SK-N-SH treated with all-trans-retinoic acid at 6 μM for 48 hours (cell line): ENCODE measurements around the gene SNAP25.

ENCODE experiments used
- ATAC-seq: fragments of 200-7000 bp; cut with Tn5 transposase; 3 replicates; pipeline ENCODE4 v1.9.1; 2020; ENCODE audit warnings: mild to moderate bottlenecking, moderate library complexity
- ARNTL ChIP-seq: fragments of 450-650 bp; formaldehyde crosslinking; IDR thresholded peaks from 2 replicates; pipeline ENCODE4 v1.5.0; 2020; ENCODE audit warnings: low read depth, mild to moderate bottlenecking, moderate library complexity, borderline replicate concordance
- BACH2 ChIP-seq: fragments of 250-450 bp; sonication (Bioruptor Pico); IDR thresholded peaks from 2 replicates; pipeline ENCODE4 v1.9.0; 2021; ENCODE audit warnings: mild to moderate bottlenecking, borderline replicate concordance
- CSDC2 ChIP-seq: fragments of 250-450 bp; sonication (Bioruptor Pico); IDR thresholded peaks from 2 replicates; pipeline ENCODE4 v1.5.0; 2020; ENCODE audit warnings: mild to moderate bottlenecking, moderate library complexity
- ESRRG ChIP-seq: fragments of 250-450 bp; sonication (Bioruptor Pico); IDR thresholded peaks from 2 replicates; pipeline ENCODE4 v1.6.1; 2021; ENCODE audit warnings: mild to moderate bottlenecking
- GLIS3 ChIP-seq: fragments of 250-450 bp; sonication (Bioruptor Pico); IDR thresholded peaks from 2 replicates; pipeline ENCODE4 v1.5.0; 2020; ENCODE audit warnings: mild to moderate bottlenecking, moderate library complexity
- ISL1 ChIP-seq: fragments of 250-450 bp; sonication (Bioruptor Pico); IDR thresholded peaks from 2 replicates; pipeline ENCODE4 v2.1.2; 2022; ENCODE audit warnings: mild to moderate bottlenecking, moderate library complexity
- OSR1 ChIP-seq: fragments of 250-450 bp; sonication (Bioruptor Pico); IDR thresholded peaks from 2 replicates; pipeline ENCODE4 v1.8.0; 2022; ENCODE audit warnings: moderate library complexity, mild to moderate bottlenecking, inconsistent platforms
- PPARA ChIP-seq: fragments of 250-450 bp; sonication (Bioruptor Pico); IDR thresholded peaks from 2 replicates; pipeline ENCODE4 v1.5.0; 2020; ENCODE audit warnings: mild to moderate bottlenecking, borderline replicate concordance
- RARB ChIP-seq: fragments of 250-450 bp; sonication (Bioruptor Pico); IDR thresholded peaks from 2 replicates; pipeline ENCODE4 v1.8.0; 2021; ENCODE audit warnings: mild to moderate bottlenecking, moderate library complexity
- SNAI2 ChIP-seq: fragments of 250-450 bp; sonication (Bioruptor Pico); IDR thresholded peaks from 2 replicates; pipeline ENCODE4 v1.5.0; 2020; ENCODE audit warnings: mild to moderate bottlenecking, moderate library complexity
- TCF4 ChIP-seq: fragments of 250-450 bp; sonication (Bioruptor Pico); IDR thresholded peaks from 2 replicates; pipeline ENCODE4 v1.8.0; 2021; ENCODE audit warnings: mild to moderate bottlenecking, moderate library complexity, borderline replicate concordance
- TOX ChIP-seq: fragments of 250-450 bp; sonication (Bioruptor Pico); IDR thresholded peaks from 2 replicates; pipeline ENCODE4 v1.8.0; 2021; ENCODE audit warnings: mild to moderate bottlenecking, moderate library complexity, borderline replicate concordance
- ZC3H10 ChIP-seq: fragments of 250-450 bp; sonication (Bioruptor Pico); IDR thresholded peaks from 2 replicates; pipeline ENCODE4 v1.5.1; 2021; ENCODE audit warnings: mild to moderate bottlenecking, moderate library complexity
- ZFP3 ChIP-seq: fragments of 250-450 bp; sonication (Bioruptor Pico); IDR thresholded peaks from 2 replicates; pipeline ENCODE4 v1.5.0; 2020; ENCODE audit warnings: mild to moderate bottlenecking, moderate library complexity
- ZFP30 ChIP-seq: fragments of 450-650 bp; formaldehyde crosslinking; IDR thresholded peaks from 2 replicates; pipeline ENCODE4 v1.5.0; 2022; ENCODE audit warnings: mild to moderate bottlenecking, moderate library complexity
- ZNF565 ChIP-seq: fragments of 450-650 bp; formaldehyde crosslinking; conservative IDR thresholded peaks from 2 replicates; pipeline ENCODE4 v1.5.0; 2020; ENCODE audit warnings: low read depth, mild to moderate bottlenecking, moderate library complexity
- ZNF70 ChIP-seq: fragments of 450-650 bp; formaldehyde crosslinking; IDR thresholded peaks from 2 replicates; pipeline ENCODE4 v1.5.0; 2020; ENCODE audit warnings: mild to moderate bottlenecking, moderate library complexity
- ZNF8 ChIP-seq: fragments of 450-650 bp; formaldehyde crosslinking; IDR thresholded peaks from 2 replicates; pipeline ENCODE4 v1.5.0; 2020; ENCODE audit warnings: mild to moderate bottlenecking, moderate library complexity
- TF ChIP-seq, protein P1 (sequence below): fragments of 250-450 bp; sonication (Bioruptor Pico); IDR thresholded peaks from 2 replicates; pipeline ENCODE4 v1.8.0; 2020; ENCODE audit warnings: mild to moderate bottlenecking, moderate library complexity, borderline replicate concordance
- TF ChIP-seq, protein P2 (sequence below): fragments of 250-450 bp; sonication (Bioruptor Pico); IDR thresholded peaks from 2 replicates; pipeline ENCODE4 v1.5.1; 2021; ENCODE audit warnings: mild to moderate bottlenecking, moderate library complexity
- TF ChIP-seq, protein P3 (sequence below): fragments of 250-450 bp; sonication (Bioruptor Pico); IDR thresholded peaks from 2 replicates; pipeline ENCODE4 v1.5.1; 2020; ENCODE audit warnings: low read depth, mild to moderate bottlenecking, moderate library complexity
- TF ChIP-seq, protein P4 (sequence below): fragments of 250-450 bp; sonication (Bioruptor Pico); IDR thresholded peaks from 2 replicates; pipeline ENCODE4 v1.5.0; 2020; ENCODE audit warnings: mild to moderate bottlenecking, moderate library complexity
- TF ChIP-seq, protein P5 (sequence below): fragments of 250-450 bp; sonication (Bioruptor Pico); IDR thresholded peaks from 2 replicates; pipeline ENCODE4 v1.8.0; 2021; ENCODE audit warnings: low read depth, mild to moderate bottlenecking, moderate library complexity, borderline replicate concordance

Gene SNAP25

DNA sequence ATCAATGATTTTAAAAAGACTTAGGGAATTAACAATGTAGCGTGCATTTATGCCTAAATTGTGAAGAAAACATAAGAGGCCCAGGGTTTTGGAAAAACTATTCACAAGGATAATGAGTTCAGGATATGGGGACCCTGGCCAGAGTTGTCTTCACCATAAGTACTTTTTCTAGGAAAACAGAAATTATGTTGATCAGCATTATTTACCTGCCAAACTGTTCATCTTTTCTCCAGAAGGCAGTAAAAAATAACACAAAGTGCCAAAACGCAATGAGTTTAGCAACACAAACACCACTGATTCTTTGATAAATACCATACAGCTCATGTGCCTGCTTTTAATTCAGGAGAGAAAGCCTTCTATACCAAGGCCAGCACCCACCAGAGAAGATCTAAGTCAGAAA, 43.1 kb downstream of the SNAP25 start:
- no peak for TF ChIP-seq ZNF8 (CRISPR knock-in tag)
- no peak for TF ChIP-seq ZNF565 (CRISPR knock-in tag)
- no peak for TF ChIP-seq SNAI2 (CRISPR knock-in tag)
- TF ChIP-seq OSR1 (CRISPR knock-in tag) = no peak
- TF ChIP-seq, protein P1, sequence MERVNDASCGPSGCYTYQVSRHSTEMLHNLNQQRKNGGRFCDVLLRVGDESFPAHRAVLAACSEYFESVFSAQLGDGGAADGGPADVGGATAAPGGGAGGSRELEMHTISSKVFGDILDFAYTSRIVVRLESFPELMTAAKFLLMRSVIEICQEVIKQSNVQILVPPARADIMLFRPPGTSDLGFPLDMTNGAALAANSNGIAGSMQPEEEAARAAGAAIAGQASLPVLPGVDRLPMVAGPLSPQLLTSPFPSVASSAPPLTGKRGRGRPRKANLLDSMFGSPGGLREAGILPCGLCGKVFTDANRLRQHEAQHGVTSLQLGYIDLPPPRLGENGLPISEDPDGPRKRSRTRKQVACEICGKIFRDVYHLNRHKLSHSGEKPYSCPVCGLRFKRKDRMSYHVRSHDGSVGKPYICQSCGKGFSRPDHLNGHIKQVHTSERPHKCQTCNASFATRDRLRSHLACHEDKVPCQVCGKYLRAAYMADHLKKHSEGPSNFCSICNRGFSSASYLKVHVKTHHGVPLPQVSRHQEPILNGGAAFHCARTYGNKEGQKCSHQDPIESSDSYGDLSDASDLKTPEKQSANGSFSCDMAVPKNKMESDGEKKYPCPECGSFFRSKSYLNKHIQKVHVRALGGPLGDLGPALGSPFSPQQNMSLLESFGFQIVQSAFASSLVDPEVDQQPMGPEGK (CRISPR knock-in tag) = no peak
- no peak for TF ChIP-seq PPARA
- TF ChIP-seq ISL1 = no peak
- TF ChIP-seq TOX (CRISPR knock-in tag) = no peak
- no peak for TF ChIP-seq ZFP30 (CRISPR knock-in tag)
- no peak for TF ChIP-seq ESRRG (CRISPR knock-in tag)
- TF ChIP-seq ZNF70 = no peak
- TF ChIP-seq, protein P2, sequence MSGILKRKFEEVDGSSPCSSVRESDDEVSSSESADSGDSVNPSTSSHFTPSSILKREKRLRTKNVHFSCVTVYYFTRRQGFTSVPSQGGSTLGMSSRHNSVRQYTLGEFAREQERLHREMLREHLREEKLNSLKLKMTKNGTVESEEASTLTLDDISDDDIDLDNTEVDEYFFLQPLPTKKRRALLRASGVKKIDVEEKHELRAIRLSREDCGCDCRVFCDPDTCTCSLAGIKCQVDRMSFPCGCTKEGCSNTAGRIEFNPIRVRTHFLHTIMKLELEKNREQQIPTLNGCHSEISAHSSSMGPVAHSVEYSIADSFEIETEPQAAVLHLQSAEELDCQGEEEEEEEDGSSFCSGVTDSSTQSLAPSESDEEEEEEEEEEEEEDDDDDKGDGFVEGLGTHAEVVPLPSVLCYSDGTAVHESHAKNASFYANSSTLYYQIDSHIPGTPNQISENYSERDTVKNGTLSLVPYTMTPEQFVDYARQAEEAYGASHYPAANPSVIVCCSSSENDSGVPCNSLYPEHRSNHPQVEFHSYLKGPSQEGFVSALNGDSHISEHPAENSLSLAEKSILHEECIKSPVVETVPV (CRISPR knock-in tag) = no peak
- no peak for TF ChIP-seq ZC3H10 (CRISPR knock-in tag)
- no peak for TF ChIP-seq CSDC2 (CRISPR knock-in tag)
- TF ChIP-seq GLIS3 (CRISPR knock-in tag) = no peak
- TF ChIP-seq, protein P3, sequence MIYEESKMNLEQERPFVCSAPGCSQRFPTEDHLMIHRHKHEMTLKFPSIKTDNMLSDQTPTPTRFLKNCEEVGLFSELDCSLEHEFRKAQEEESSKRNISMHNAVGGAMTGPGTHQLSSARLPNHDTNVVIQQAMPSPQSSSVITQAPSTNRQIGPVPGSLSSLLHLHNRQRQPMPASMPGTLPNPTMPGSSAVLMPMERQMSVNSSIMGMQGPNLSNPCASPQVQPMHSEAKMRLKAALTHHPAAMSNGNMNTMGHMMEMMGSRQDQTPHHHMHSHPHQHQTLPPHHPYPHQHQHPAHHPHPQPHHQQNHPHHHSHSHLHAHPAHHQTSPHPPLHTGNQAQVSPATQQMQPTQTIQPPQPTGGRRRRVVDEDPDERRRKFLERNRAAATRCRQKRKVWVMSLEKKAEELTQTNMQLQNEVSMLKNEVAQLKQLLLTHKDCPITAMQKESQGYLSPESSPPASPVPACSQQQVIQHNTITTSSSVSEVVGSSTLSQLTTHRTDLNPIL (CRISPR knock-in tag) = no peak
- TF ChIP-seq ARNTL (CRISPR knock-in tag) = no peak
- no peak for TF ChIP-seq TCF4 (CRISPR knock-in tag)
- ATAC-seq = no peak

DNA sequence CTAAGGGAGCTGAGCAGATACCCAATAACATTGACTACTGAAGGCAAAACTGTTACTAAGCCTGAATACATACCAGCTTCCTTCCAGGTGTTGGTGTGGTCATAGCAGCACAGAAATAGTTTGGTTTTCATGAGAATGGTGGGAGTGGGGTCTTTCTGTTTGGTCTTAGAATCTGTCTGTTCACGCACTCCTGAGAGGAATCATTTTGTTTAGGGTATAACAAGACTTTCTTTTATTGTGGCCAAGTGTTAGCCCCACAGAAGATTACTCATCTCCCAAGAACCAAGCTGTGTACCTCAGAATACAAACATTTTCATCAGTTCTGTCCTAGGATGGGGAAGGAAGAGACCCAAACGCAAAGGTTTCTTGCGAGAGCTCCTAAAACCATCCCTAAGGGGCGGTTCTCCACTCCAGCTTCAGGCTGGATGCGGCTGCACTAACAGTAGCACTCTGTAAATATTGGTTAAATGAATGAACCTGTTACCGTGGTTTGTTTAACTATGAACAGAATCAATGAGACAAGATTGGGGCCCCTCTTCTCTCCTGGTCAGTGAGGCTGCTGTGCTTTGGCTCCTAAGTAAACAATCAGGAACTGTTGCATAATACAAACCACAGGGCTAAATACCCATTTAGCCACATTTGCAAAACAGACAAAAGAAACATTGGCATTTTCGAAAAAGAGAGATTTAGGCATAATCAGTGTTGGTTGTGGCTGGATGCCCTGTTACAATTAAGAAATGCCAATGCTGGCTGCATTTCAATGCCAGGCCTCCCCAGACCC, 44.9 kb downstream of the SNAP25 start:
- TF ChIP-seq BACH2 = no peak
- TF ChIP-seq, all 23 proteins: peak for 0
- ATAC-seq = no peak

DNA sequence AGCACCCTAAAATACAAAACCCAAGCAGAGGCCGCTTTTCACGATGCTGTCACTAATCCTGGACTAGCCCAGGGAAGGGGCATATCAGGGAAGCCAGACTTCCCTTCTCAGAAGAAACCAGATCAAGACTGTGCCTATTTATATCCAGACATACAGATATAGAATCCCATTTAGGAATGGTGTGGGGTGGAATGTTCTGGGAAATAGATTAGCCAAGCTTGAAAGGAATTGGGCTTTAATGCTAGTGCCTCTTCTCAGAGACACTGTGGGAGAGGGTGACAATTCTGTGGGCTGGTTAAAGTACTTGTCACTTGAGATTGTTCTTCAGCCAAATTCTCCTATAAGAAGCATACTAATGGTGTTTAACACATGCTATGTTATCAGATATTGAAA, 45.5 kb downstream of the SNAP25 start:
- ATAC-seq = no peak
- TF ChIP-seq BACH2 = no peak
- no peak for TF ChIP-seq SNAI2 (CRISPR knock-in tag)
- no peak for TF ChIP-seq GLIS3 (CRISPR knock-in tag)
- TF ChIP-seq ZNF70 = no peak
- TF ChIP-seq RARB (CRISPR knock-in tag) = no peak
- TF ChIP-seq ZNF565 (CRISPR knock-in tag) = no peak
- TF ChIP-seq ZFP3 (CRISPR knock-in tag) = no peak
- TF ChIP-seq ESRRG (CRISPR knock-in tag) = no peak
- TF ChIP-seq, protein P1 (CRISPR knock-in tag) = no peak
- TF ChIP-seq OSR1 (CRISPR knock-in tag) = no peak
- no peak for TF ChIP-seq ARNTL (CRISPR knock-in tag)

DNA sequence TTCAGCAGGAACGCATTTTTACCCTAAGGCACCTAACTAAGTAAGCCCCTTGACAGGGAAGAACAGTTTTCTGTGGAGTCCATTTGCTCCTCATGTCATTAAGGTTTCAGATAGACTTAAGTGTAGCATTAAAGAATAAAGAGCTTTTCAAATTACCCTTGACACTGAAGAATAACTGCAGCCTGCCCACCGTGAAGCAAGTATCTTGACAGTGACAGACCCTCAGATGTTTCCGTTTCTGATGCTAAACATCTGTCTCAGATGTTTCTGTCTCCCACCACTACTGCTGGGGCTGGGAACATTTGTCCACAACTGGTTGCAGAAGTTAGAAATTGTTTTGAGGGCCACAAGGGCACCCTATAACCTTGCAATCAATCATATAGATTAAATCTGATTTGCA, 50.0 kb downstream of the SNAP25 start:
- TF ChIP-seq ISL1 = no peak
- no peak for TF ChIP-seq ZFP3 (CRISPR knock-in tag)
- no peak for TF ChIP-seq CSDC2 (CRISPR knock-in tag)
- no peak for TF ChIP-seq TCF4 (CRISPR knock-in tag)
- TF ChIP-seq ARNTL (CRISPR knock-in tag) = no peak
- TF ChIP-seq ZNF565 (CRISPR knock-in tag) = no peak
- TF ChIP-seq, protein P4, sequence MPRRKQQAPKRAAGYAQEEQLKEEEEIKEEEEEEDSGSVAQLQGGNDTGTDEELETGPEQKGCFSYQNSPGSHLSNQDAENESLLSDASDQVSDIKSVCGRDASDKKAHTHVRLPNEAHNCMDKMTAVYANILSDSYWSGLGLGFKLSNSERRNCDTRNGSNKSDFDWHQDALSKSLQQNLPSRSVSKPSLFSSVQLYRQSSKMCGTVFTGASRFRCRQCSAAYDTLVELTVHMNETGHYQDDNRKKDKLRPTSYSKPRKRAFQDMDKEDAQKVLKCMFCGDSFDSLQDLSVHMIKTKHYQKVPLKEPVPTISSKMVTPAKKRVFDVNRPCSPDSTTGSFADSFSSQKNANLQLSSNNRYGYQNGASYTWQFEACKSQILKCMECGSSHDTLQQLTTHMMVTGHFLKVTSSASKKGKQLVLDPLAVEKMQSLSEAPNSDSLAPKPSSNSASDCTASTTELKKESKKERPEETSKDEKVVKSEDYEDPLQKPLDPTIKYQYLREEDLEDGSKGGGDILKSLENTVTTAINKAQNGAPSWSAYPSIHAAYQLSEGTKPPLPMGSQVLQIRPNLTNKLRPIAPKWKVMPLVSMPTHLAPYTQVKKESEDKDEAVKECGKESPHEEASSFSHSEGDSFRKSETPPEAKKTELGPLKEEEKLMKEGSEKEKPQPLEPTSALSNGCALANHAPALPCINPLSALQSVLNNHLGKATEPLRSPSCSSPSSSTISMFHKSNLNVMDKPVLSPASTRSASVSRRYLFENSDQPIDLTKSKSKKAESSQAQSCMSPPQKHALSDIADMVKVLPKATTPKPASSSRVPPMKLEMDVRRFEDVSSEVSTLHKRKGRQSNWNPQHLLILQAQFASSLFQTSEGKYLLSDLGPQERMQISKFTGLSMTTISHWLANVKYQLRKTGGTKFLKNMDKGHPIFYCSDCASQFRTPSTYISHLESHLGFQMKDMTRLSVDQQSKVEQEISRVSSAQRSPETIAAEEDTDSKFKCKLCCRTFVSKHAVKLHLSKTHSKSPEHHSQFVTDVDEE = no peak
- no peak for TF ChIP-seq RARB (CRISPR knock-in tag)
- TF ChIP-seq OSR1 (CRISPR knock-in tag) = no peak
- TF ChIP-seq, protein P5, sequence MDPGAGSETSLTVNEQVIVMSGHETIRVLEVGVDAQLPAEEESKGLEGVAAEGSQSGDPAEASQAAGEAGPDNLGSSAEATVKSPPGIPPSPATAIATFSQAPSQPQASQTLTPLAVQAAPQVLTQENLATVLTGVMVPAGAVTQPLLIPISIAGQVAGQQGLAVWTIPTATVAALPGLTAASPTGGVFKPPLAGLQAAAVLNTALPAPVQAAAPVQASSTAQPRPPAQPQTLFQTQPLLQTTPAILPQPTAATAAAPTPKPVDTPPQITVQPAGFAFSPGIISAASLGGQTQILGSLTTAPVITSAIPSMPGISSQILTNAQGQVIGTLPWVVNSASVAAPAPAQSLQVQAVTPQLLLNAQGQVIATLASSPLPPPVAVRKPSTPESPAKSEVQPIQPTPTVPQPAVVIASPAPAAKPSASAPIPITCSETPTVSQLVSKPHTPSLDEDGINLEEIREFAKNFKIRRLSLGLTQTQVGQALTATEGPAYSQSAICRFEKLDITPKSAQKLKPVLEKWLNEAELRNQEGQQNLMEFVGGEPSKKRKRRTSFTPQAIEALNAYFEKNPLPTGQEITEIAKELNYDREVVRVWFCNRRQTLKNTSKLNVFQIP = no peak
- no peak for TF ChIP-seq ZNF70
- no peak for TF ChIP-seq SNAI2 (CRISPR knock-in tag)
- no peak for TF ChIP-seq GLIS3 (CRISPR knock-in tag)
- no peak for ATAC-seq
